Activated CD4-positive, alpha-beta T cell treated with anti-CD3 and anti-CD28 coated beads for 36 hours (primary cell): ENCODE results near the gene JAKMIP1. TPM values are rescaled to one million over a fixed set of nuclear protein-coding genes. Genes with fewer than 3 reads are reported as not detected.

Experiments used
- ATAC-seq: fragments of 200-7000 bp; cut with Tn5 transposase; one replicate; pipeline ENCODE4 v1.10.0; 2021; ENCODE audit warnings: mild to moderate bottlenecking, moderate library complexity
- CTCF ChIA-PET: fragments of 350-600 bp; sonication (Branson Sonifier 250); formaldehyde crosslinking; loops from one replicate; lab custom pipeline; 2021; ENCODE audit warnings: antibody characterized with exemption; lab: Charles Lee
- POLR2A ChIA-PET: fragments of 350-600 bp; sonication (Branson Sonifier 250); formaldehyde crosslinking; loops from one replicate; lab custom pipeline; 2021; ENCODE audit warnings: antibody characterized with exemption, inconsistent platforms; lab: Charles Lee
- DNase-seq: peaks from one replicate; pipeline ENCODE4 v3.0.0-alpha.2; 2020
- H3K27ac Mint-ChIP-seq: one replicate; pipeline ENCODE4 v1.8.0; 2021; ENCODE audit warnings: mixed read lengths
- H3K27me3 Mint-ChIP-seq: one replicate; pipeline ENCODE4 v1.8.0; 2021; ENCODE audit warnings: mixed read lengths
- H3K36me3 Mint-ChIP-seq: one replicate; pipeline ENCODE4 v1.8.0; 2021; ENCODE audit warnings: low read depth, mixed read lengths
- H3K4me1 Mint-ChIP-seq: one replicate; pipeline ENCODE4 v1.8.0; 2021; ENCODE audit warnings: mixed read lengths
- H3K4me3 Mint-ChIP-seq: one replicate; pipeline ENCODE4 v1.8.0; 2021; ENCODE audit warnings: mild to moderate bottlenecking, moderate library complexity, mixed read lengths
- H3K9me3 Mint-ChIP-seq: one replicate; pipeline ENCODE4 v1.8.0; 2021; ENCODE audit warnings: low read depth, mixed read lengths
- intact Hi-C, 2 experiments: fragments of 100-400 bp; cut with DNase I in 1 of 2; cut with micrococcal nuclease in 1 of 2; formaldehyde crosslinking; loops; one replicate each; pipeline versions ENCODE4 v1.14.2 to v1.15.1; 2022 to 2024; cut with DNase I, micrococcal nuclease
- total RNA-seq, 2 experiments: library from RNA; stranded (reverse); gene quantifications; one replicate each; pipeline ENCODE4 v1.2.3, GENCODE V29; 2021

The JAKMIP1 gene
- total RNA-seq, 2 experiments from 2014 or later: 3.1 to 3.9 TPM

DNA sequence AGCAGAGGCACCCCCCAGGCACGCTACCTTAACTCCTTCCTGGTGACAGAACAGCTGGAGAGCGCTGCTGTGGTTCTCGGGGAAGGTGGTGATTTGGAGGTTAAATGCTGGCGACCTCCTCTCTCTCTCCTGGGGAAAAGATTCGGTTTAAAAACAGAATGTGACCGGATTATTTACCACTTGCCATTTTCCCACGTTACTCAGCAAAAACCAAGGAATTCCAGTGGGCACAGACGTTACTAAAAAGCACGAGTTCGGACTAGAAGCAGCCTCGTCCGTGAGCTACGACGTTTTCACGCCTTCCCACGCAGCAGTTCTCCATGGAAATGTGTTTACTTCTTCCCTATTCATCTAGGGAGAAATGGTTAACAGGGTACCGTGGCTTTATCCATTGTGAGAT, 149.8 kb downstream of the JAKMIP1 start:
- Mint-ChIP-seq H3K9me3 (no peaks in the 10 kb centered on the region), H3K27me3 (no peaks in the 10 kb centered on the region), H3K27ac (no peak overlapping the region), H3K4me1 (no peaks in the 10 kb centered on the region), H3K36me3 (no peaks in the 10 kb centered on the region), H3K4me3 (no peak overlapping the region)
- ChIA-PET POLR2A (no interaction called here), CTCF (interaction anchor here (0.6 kb wide), 1 partner anchor 273 kb away, joined by 4 read pairs; no protein-coding TSS in a partner anchor)
- intact Hi-C loops: no loop called here
- DNase-seq (no peak), ATAC-seq (no peak)

DNA sequence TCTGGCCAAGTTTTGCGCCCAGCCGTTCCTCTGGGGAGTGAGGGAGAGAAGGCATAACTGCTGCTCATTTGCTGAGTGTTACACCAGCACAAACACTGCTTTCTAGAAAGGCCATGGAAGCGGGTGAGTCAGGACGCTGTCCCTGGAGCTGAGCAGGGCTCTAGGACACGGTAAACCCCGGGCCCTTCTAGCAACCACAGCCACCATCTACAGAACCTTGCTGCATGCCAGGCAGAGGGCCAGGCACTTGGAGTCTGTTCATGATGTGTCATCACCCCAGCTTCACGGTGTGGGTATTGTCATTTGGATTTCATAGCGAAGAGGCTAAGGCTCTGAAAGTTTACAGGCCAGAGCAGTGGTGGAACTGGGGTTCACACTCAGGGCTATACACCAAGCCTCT, 150.4 kb downstream of the JAKMIP1 start:
- DNase-seq: no peak
- H3K4me1 Mint-ChIP-seq: no peaks in the 10 kb centered on the region
- POLR2A ChIA-PET: no interaction called here
- peaks cover 2% of the 10 kb centered on the region for H3K27me3 Mint-ChIP-seq
- CTCF ChIA-PET: no interaction called here
- no peak overlapping the region for H3K4me3 Mint-ChIP-seq
- ATAC-seq: no peak
- intact Hi-C loops: no loop called here
- no peaks in the 10 kb centered on the region for H3K9me3 Mint-ChIP-seq
- no peaks in the 10 kb centered on the region for H3K36me3 Mint-ChIP-seq
- H3K27ac Mint-ChIP-seq: no peak overlapping the region

DNA sequence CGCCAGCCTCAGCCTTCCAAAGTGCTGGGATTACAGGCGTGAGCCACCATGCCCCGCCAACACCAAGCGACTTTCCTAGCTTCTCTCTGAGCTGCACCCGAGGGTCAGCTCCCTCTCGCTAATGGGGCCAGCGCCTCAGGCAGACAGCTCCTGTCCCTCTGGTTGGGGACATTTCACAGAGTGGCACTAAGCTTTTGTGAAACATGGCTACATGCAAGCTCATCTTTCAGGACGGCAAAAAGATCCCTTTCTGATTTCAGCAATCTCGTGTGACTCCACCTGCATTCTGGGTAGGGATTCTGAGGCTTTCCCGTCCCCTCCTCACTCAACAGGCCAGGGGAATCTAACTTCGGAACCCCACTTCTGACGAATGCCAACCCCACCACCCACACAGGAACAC, 151.1 kb downstream of the JAKMIP1 start:
- Mint-ChIP-seq H3K27ac (no peak overlapping the region), H3K4me3 (no peak overlapping the region), H3K27me3 (peaks cover 2% of the 10 kb centered on the region), H3K4me1 (no peaks in the 10 kb centered on the region), H3K36me3 (no peaks in the 10 kb centered on the region), H3K9me3 (no peaks in the 10 kb centered on the region)
- ChIA-PET POLR2A (no interaction called here), CTCF (no interaction called here)
- ATAC-seq: no peak
- intact Hi-C loops: no loop called here
- no peak for DNase-seq

DNA sequence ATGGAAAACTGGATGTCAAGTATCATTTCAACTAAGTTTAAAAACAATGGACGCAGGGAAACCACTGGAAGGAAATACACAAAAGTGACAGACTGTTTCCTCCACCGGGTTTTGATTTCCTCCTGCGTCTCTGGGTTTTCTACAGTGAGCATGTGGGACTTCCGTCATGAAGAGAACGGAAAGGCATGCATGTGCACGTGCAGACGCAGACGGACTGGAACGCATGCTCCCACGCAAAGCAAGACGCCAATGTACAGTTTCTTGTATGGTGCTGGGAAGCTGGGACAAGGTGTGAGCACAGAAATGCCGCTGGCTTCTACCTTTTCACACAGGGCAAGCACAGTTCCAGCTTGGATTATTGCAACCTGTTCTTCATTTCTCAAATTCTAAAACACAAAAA, 151.8 kb downstream of the JAKMIP1 start:
- Mint-ChIP-seq H3K4me3 (no peak overlapping the region), H3K36me3 (no peaks in the 10 kb centered on the region), H3K27ac (no peak overlapping the region), H3K9me3 (no peaks in the 10 kb centered on the region), H3K4me1 (no peaks in the 10 kb centered on the region), H3K27me3 (peaks cover 2% of the 10 kb centered on the region)
- DNase-seq (no peak), ATAC-seq (no peak)
- intact Hi-C loops: no loop called here
- ChIA-PET POLR2A (no interaction called here), CTCF (interaction anchor here (0.5 kb wide), 1 partner anchor 152 kb away, joined by 3 read pairs; the partner anchor contains the start of gene JAKMIP1)

DNA sequence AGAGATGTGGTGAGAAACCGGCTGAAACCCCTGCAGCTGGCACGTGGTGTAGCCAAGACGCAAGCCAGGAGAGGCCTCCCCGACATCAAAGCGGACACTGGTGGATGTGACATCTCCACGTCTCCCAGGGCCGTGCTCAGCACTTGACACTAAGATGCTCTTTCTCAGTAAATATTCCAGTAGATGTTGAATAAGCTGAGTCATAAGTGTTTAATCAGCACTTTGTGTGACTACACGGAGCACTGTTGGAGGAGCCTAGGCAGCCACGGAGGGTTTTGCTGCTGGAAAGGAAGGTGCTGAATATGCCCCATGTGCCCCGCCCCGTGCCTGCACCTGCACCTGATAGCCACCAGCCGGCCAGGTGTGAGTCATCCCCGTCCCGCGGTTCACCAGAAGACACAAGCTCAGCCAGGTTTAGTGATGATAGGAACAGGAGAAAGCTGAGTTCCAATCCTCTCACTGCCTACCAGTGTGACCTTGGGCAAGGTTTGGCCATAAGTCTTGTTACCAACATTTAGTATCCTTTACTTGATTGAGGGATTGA, 153.1 kb downstream of the JAKMIP1 start:
- ChIA-PET CTCF (no interaction called here), POLR2A (no interaction called here)
- peaks cover 3% of the 10 kb centered on the region for H3K4me1 Mint-ChIP-seq
- peaks cover 4% of the 10 kb centered on the region for H3K27me3 Mint-ChIP-seq
- intact Hi-C loops: no loop called here
- ATAC-seq (no peak), DNase-seq (peak; percentile 24)
- H3K36me3 Mint-ChIP-seq: no peaks in the 10 kb centered on the region
- H3K9me3 Mint-ChIP-seq: no peaks in the 10 kb centered on the region
- H3K4me3 Mint-ChIP-seq: no peak overlapping the region
- H3K27ac Mint-ChIP-seq: no peak overlapping the region

DNA sequence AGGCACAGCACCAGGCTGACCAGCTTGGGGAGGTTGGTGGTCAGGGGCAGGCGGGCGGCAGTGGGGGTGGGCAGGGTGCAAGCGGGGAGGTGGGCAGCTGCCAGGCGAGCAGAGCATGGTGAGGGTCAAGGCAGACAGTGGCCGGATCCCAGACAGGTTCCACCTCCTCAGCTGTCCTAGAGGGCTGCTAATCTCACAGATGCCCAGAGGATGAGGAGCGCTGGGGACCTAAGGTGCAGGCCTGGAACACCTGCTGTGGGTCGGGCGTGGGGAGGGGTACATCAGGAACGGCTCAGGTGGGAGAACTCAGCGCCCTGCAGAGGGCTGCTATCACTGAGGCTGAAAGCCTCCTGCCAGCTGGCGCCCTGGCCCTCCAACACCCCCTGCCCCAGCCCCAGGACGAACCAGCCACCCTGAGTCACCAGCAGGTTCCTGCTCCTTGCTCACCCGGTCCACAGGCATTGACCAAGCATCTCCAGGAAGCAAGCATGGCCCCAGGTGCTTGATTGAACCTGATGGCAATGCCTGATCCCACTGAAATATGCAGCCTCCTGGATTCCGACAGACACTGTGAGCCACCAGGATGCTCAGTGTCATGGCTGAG, 153.7 kb downstream of the JAKMIP1 start:
- H3K36me3 Mint-ChIP-seq: no peaks in the 10 kb centered on the region
- H3K4me1 Mint-ChIP-seq: peaks cover 7% of the 10 kb centered on the region
- ATAC-seq: no peak
- DNase-seq: no peak
- no peak overlapping the region for H3K27ac Mint-ChIP-seq
- intact Hi-C loops: no loop called here
- ChIA-PET POLR2A (no interaction called here), CTCF (no interaction called here)
- H3K9me3 Mint-ChIP-seq: no peaks in the 10 kb centered on the region
- H3K4me3 Mint-ChIP-seq: no peak overlapping the region
- peaks cover 4% of the 10 kb centered on the region for H3K27me3 Mint-ChIP-seq

DNA sequence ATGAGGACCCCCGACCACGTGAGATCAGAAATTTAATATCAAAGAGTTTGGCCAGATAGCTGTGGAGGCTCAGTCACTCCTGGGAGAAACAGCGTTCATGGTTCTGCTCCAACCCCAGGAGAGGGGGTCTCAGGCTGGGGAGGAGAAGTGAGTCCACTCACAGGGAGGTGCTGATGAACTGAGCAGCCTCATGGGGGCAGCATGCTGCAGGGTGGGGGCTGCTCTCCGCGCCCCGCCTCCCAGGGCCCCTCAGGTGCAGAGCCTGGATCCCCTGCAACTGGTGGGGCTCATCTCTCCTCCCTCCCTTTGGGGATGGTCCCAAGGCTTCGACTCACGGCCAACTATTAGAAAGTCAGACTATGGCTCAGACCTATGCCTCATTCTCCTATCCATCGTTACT, 155.5 kb downstream of the JAKMIP1 start:
- ChIA-PET CTCF (no interaction called here), POLR2A (no interaction called here)
- intact Hi-C loops: no loop called here
- Mint-ChIP-seq H3K4me1 (peaks cover 11% of the 10 kb centered on the region), H3K27me3 (peaks cover 4% of the 10 kb centered on the region), H3K36me3 (no peaks in the 10 kb centered on the region), H3K4me3 (no peak overlapping the region), H3K27ac (no peak overlapping the region), H3K9me3 (no peaks in the 10 kb centered on the region)
- no peak for DNase-seq
- no peak for ATAC-seq

DNA sequence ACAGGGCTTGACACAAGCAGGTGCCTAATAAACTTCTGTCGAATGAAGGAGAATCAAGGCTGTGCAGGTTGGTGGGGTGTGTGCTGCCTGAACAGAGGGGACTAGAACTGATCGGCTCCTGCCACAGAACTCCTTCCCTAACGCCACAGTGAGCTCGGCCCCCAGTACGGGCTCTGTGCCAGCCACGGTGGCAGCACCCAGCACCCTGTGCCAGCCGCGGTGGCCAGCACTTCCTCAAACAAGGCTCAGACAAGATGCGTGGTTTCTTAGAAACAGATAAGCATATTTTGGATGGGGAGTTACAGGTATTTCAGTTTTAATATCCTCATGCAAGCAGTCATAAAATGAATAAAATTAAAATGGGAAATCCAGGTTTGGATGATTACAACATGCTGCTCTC, 156.1 kb downstream of the JAKMIP1 start:
- H3K36me3 Mint-ChIP-seq: no peaks in the 10 kb centered on the region
- H3K4me3 Mint-ChIP-seq: no peak overlapping the region
- intact Hi-C loops: no loop called here
- ATAC-seq: no peak
- ChIA-PET POLR2A (interaction anchor here (0.6 kb wide), 1 partner anchor 169 kb away, joined by 3 read pairs; no protein-coding TSS in a partner anchor), CTCF (no interaction called here)
- H3K27me3 Mint-ChIP-seq: peaks cover 4% of the 10 kb centered on the region
- H3K4me1 Mint-ChIP-seq: peaks cover 11% of the 10 kb centered on the region
- H3K9me3 Mint-ChIP-seq: no peaks in the 10 kb centered on the region
- no peak for DNase-seq
- no peak overlapping the region for H3K27ac Mint-ChIP-seq

DNA sequence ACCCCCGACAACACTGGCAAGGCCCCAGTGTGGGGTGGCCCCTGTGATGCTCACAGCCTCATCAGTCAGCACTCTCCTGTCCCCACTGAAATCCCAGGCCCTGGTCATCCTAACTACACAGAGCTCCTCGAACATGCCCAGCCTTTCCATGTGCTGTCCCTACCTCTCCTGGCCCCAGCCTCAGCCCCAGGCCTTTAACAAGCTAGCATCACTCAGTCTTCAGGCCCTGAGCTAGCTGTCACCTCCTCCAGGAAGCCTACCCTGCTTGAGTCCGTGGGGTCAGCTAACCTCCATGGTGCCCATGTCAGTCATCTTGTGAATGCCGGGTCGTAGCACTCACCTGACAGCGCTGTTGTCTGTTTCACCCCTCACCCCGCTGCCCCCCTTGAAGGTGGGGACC, 156.5 kb downstream of the JAKMIP1 start:
- Mint-ChIP-seq H3K4me3 (no peak overlapping the region), H3K9me3 (no peaks in the 10 kb centered on the region), H3K4me1 (peaks cover 11% of the 10 kb centered on the region), H3K36me3 (no peaks in the 10 kb centered on the region), H3K27ac (no peak overlapping the region), H3K27me3 (peaks cover 4% of the 10 kb centered on the region)
- ChIA-PET POLR2A (interaction anchor here (0.6 kb wide), 1 partner anchor 169 kb away, joined by 3 read pairs; no protein-coding TSS in a partner anchor), CTCF (no interaction called here)
- ATAC-seq: no peak
- intact Hi-C loops: no loop called here
- DNase-seq: no peak

DNA sequence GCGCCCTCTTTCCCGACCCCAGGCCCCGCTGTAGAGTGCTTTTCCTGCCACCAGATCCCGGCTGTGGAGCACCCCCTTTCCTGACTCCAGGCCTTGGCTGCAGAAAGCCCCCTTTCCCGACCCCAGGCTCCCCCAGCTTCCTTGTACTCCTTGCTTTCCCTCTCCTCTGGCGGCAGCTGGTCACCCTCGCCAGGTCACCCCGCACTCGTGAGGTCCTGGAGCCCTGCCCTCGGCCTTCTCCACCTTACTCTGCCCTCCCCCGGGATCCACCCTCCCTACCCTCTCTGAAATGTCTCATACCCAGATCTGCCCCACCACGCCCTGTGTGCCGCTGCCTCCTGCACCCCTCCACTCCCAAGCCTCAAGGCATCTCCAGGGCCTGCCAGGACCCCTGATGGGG, 157.2 kb downstream of the JAKMIP1 start:
- intact Hi-C loops: no loop called here
- Mint-ChIP-seq H3K27me3 (peaks cover 4% of the 10 kb centered on the region), H3K4me3 (no peak overlapping the region), H3K36me3 (no peaks in the 10 kb centered on the region), H3K9me3 (no peaks in the 10 kb centered on the region), H3K27ac (no peak overlapping the region), H3K4me1 (peaks cover 11% of the 10 kb centered on the region)
- POLR2A ChIA-PET: no interaction called here
- no peak for ATAC-seq
- no peak for DNase-seq
- CTCF ChIA-PET: no interaction called here

DNA sequence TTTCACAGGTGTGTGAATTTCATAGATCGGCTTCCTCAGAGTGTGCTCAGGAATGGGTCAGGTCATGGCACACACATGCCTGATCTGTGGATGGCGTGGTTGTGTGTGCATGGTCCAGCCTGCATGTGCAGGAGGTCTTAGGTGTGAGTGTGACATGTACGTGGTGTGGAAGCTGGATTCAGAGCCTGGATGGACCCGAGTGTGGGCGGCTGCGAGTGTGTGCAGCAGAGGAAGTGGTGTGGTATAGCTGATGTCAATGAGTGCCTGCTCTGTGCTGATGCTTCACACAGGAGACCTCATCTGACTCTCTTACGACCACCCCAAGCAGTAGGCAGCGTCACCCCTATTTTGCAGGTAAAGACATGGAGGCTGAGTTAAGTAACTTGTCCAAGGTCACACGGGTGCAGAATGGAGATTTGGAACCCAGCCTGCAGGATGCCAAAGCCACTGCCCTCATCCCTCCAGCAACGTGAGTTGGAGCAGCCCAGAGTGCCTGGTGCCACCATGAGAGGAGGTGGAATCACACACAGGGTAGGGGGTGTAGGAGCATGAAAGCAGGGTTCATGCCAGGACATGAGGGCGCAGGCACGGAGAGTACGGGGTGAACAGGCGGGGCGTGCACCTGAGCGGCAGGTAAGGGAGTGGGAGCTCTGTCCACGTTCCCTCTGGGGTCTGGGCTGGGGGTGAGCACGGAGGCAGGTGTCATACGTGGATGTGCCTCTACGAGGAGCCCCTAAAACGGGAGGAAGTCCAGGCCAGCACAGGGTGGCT, 157.9 kb downstream of the JAKMIP1 start:
- Mint-ChIP-seq H3K9me3 (no peaks in the 10 kb centered on the region), H3K36me3 (no peaks in the 10 kb centered on the region), H3K4me1 (peaks cover 11% of the 10 kb centered on the region), H3K27me3 (peaks cover 4% of the 10 kb centered on the region), H3K27ac (no peak overlapping the region), H3K4me3 (no peak overlapping the region)
- intact Hi-C loops: no loop called here
- peak; percentile 10 for DNase-seq
- POLR2A ChIA-PET: no interaction called here
- no peak for ATAC-seq
- CTCF ChIA-PET: no interaction called here

DNA sequence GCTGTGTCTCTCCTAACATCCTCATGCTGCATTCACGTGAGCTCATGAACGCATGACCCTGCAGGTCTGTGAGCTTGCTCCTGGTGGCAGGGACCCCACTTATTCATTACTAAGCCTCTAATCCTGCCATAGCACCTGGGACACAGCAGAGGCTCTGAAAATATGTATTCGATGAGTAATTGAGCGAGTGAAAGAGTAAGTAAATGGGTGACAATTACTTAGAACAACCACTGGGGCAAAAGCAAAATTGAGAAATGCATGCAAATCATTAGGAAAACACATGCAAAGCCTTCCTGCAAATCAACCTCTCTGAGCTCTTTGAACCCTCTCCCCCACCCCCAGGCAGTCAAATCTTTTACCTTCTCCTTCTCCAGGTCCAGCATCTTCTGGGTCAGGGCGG, 158.5 kb downstream of the JAKMIP1 start:
- Mint-ChIP-seq H3K36me3 (no peaks in the 10 kb centered on the region), H3K27me3 (peaks cover 4% of the 10 kb centered on the region), H3K27ac (no peak overlapping the region), H3K9me3 (no peaks in the 10 kb centered on the region), H3K4me3 (no peak overlapping the region), H3K4me1 (peaks cover 11% of the 10 kb centered on the region)
- CTCF ChIA-PET: no interaction called here
- DNase-seq: no peak
- peak; percentile 63 for ATAC-seq
- POLR2A ChIA-PET: no interaction called here
- intact Hi-C loops: no loop called here
